Muscle of back (tissue), 11 donors: Measurements from ENCODE around the gene LARGE1. TPM values are rescaled to one million over a fixed set of nuclear protein-coding genes. Genes with fewer than 3 reads are reported as not detected.

Experiments used
- DNase-seq, 3 donors: peaks; one replicate each; pipeline versions ENCODE4 v3.0.0 to v3.0.0-alpha.2; 2013
- polyA plus RNA-seq, 10 donors: library from polyadenylated mRNA; unstranded; fragments of 120-200 nt; gene quantifications; one replicate each; pipeline ENCODE4 v1.2.1, GENCODE V29; 2013; ENCODE audit not compliant: insufficient read length in 10 of 10

LARGE1 gene
- polyA plus RNA-seq, 10 donors = 8.4 to 12.9 (median 10.3) TPM

- DNase-seq = no peak
Measured at GRCh38 chr22:33666961-33667619, 253.2 kb downstream of the LARGE1 start.

- DNase-seq = no peak
Measured at GRCh38 chr22:33666279-33666960, 253.9 kb downstream of the LARGE1 start.

GRCh38 chr22:33659448-33659847 is 260.8 kb downstream of the LARGE1 start:
- peak; percentile 33 to 81 (median 55) for DNase-seq

- peak; percentile 21 to 81 (median 49) for DNase-seq
Measured at GRCh38 chr22:33658775-33659174, 261.5 kb downstream of the LARGE1 start.

- no peak for DNase-seq
Measured at GRCh38 chr22:33657670-33658069, 262.6 kb downstream of the LARGE1 start.

GRCh38 chr22:33656808-33657628 is 263.3 kb downstream of the LARGE1 start:
- peak in 1 of 3 donors; percentile 32 for DNase-seq

GRCh38 chr22:33654173-33654895 is 265.9 kb downstream of the LARGE1 start:
- no peak for DNase-seq

- no peak for DNase-seq
Measured at GRCh38 chr22:33653532-33654063, 266.7 kb downstream of the LARGE1 start.

- no peak for DNase-seq
Measured at GRCh38 chr22:33652615-33653014, 267.7 kb downstream of the LARGE1 start.

- no peak for DNase-seq
Measured at GRCh38 chr22:33650244-33650643, 270.0 kb downstream of the LARGE1 start.

GRCh38 chr22:33648478-33648877 is 271.8 kb downstream of the LARGE1 start:
- DNase-seq = no peak

GRCh38 chr22:33640900-33641299 is 279.4 kb downstream of the LARGE1 start:
- no peak for DNase-seq

- DNase-seq = no peak
Measured at GRCh38 chr22:33639588-33640254, 280.6 kb downstream of the LARGE1 start.

- DNase-seq = no peak
Measured at GRCh38 chr22:33635766-33636165, 284.5 kb downstream of the LARGE1 start.

GRCh38 chr22:33631777-33632176 is 288.5 kb downstream of the LARGE1 start:
- DNase-seq = no peak

- DNase-seq = no peak
Measured at GRCh38 chr22:33625959-33626358, 294.3 kb downstream of the LARGE1 start.

GRCh38 chr22:33620085-33620484 is 300.2 kb downstream of the LARGE1 start:
- DNase-seq = no peak

GRCh38 chr22:33606504-33606903 is 313.8 kb downstream of the LARGE1 start:
- no peak for DNase-seq

- no peak for DNase-seq
Measured at GRCh38 chr22:33605666-33606065, 314.6 kb downstream of the LARGE1 start.

- DNase-seq = peak in 1 of 3 donors; percentile 15
Measured at GRCh38 chr22:33605221-33605620, 315.1 kb downstream of the LARGE1 start.

- no peak for DNase-seq
Measured at GRCh38 chr22:33601062-33601461, 319.2 kb downstream of the LARGE1 start.
